Right lobe of liver (tissue), 4 donors: ENCODE measurements around the gene KMT2E.

ENCODE experiments used
- CTCF ChIP-seq, 4 donors: fragments of 200-600 bp in 3 of 4; fragments of 450-650 bp in 1 of 4; IDR thresholded peaks; one replicate each; pipeline versions ENCODE4 v1.5.1 to v1.8.0; 2016 to 2022; ENCODE audit warnings: antibody characterized with exemption in 4 of 4, mild to moderate bottlenecking in 2 of 4
- POLR2A ChIP-seq: fragments of 450-650 bp; IDR thresholded peaks from one replicate; pipeline ENCODE4 v1.6.1; 2017; ENCODE audit warnings: antibody characterized with exemption, mild to moderate bottlenecking
- donor health status: DM: no; HTN: no; CAD: no.
- donor health status: DM: no; HTN: no; CAD: no.
- donor health status: DM: no; HTN: yes; CAD: no.

GRCh38 chr7:105050493-105050892 lies 36.5 kb downstream of the KMT2E start:
- TF ChIP-seq POLR2A = no peak
- no peak for TF ChIP-seq CTCF (IDR thresholded peaks at IDR 0.05)
